Eye (tissue), 1 donor: ENCODE data around the gene TEX13A.

ENCODE experiments used
- DNase-seq: peaks from one replicate; pipeline ENCODE4 v3.0.0-alpha.2; 2015

The TEX13A gene

DNA sequence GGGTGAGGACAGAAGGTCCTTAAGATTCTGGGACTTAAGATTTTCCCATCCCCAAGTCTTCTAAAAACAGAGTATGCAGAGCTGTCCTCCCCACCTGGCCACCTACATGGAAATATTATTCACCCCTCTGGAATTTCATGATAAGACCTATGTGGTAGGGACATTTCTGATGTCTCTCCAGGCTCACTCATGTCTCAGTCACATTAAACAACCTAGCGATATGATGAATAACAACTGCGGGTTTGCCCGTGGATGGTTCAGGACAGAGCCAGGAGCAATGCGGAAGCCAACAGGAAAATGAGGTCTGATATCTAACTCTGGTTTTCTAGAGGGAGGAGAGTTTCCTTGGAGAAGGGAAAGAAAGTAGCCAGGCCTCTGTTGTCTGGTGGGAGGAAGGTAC, 47.4 kb downstream of the TEX13A start:
- DNase-seq, result no peak
